ENCODE measurements around the gene PCDHGA9. TPM values are rescaled to one million over a fixed set of nuclear protein-coding genes. Genes with fewer than 3 reads are reported as not detected.
A peak's percentile ranks its signal among the peaks of the same experiment; 100 is the strongest.
"Not testable (repeated sequence)": the region's sequence is repeated elsewhere in the genome, so short reads cannot be mapped to it uniquely, and the experiment has no call there.

The PCDHGA9 gene
- total and polyA plus RNA-seq, 5 experiments from 2014 or later, result 0.13 to 0.19 (median 0.14) TPM; not detected in 2

DNA sequence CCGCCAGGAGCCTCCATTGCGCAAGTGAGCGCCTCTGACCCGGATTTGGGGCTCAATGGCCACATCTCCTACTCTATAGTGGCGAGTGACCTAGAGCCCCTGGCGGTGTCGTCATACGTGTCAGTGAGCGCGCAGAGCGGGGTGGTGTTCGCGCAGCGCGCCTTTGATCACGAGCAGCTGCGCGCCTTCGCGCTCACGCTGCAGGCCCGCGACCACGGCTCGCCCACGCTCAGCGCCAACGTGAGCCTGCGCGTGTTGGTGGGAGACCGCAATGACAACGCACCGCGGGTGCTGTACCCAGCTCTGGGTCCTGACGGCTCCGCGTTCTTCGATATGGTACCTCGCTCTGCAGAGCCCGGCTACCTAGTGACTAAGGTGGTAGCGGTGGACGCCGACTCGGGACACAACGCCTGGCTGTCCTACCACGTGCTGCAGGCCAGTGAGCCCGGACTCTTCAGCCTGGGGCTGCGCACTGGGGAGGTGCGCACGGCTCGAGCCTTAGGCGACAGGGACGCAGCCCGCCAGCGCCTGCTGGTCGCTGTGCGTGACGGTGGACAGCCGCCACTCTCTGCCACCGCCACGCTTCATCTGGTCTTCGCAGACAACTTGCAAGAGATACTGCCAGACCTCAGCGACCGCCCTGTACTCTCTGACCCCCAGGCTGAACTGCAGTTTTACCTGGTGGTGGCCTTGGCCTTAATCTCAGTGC, 7.2 kb downstream of the PCDHGA9 start:
- H3K27me3 Mint-ChIP-seq, result peaks cover 49 to 78% (median 67%) of the 10 kb centered on the region in 5 donors
- ATAC-seq (no peak), DNase-seq (no peak)
- H3K9me3 Mint-ChIP-seq, result peaks cover 0 to 68% (median 44%) of the 10 kb centered on the region in 9 donors
- H3K36me3 Mint-ChIP-seq, result peaks cover 10 to 48% (median 24%) of the 10 kb centered on the region in 3 donors
- POLR2A ChIA-PET, result no interaction called here
- no peak overlapping the region for H3K27ac Mint-ChIP-seq
- peak overlapping the region in 1 of 10 donors; percentile 63 for H3K4me3 Mint-ChIP-seq
- peaks cover 9 to 21% (median 13%) of the 10 kb centered on the region in 4 donors for H3K4me1 Mint-ChIP-seq

DNA sequence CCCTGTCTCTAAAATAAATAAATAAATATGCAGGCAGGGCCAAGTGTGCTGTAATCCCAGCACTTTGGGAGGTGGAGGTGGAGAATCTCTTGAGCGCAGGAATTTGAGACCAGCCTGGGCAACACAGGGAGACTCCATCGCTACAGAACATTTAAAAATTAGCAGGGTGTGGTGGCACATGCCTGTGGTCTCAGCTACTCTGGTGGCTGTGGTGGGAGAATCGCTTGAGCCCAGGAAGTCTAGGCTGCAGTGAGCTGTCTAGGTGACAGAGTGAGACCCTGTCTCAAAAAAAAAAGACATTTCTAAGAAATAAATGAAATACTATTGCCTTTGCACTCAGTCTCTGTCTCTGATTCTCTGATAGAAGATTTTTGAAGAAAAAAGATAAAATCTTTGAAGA, 9.0 kb downstream of the PCDHGA9 start:
- POLR2A ChIA-PET, result no interaction called here
- DNase-seq, result no peak
- Mint-ChIP-seq H3K4me3 (no peak overlapping the region), H3K27ac (peak overlapping the region in 1 of 10 donors; percentile 50), H3K36me3 (peaks cover 14 to 46% (median 23%) of the 10 kb centered on the region in 3 donors), H3K9me3 (peaks cover 0 to 65% (median 40%) of the 10 kb centered on the region in 9 donors), H3K27me3 (peaks cover 45 to 77% (median 64%) of the 10 kb centered on the region in 5 donors), H3K4me1 (peaks cover 9 to 21% (median 13%) of the 10 kb centered on the region in 4 donors)
- ATAC-seq, result no peak

DNA sequence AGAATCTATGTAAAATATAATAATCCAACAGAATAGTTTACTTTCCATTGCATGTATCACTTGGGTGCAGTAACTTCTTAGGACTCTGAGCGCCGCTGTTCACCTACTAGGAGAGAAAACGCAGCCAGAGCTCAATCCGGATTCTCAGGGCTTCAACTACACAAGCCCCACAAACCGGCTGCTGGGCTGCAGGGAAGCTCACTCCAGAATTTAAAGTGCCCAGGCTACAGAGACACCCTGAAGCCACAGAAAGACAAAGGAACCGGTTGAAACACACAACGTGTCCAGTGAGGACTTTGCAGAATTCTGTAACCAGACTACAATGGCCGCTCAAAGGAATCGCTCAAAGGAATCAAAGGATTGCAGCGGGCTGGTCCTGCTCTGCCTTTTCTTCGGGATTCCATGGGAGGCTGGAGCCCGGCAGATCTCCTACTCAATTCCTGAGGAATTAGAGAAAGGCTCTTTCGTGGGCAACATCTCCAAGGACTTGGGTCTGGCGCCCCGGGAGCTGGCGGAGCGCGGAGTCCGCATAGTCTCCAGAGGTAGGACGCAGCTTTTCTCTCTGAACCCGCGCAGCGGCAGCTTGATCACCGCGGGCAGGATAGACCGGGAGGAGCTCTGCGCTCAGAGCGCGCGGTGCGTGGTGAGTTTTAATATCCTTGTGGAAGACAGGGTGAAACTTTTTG, 10.4 kb downstream of the PCDHGA9 start, which contains the start of gene PCDHGA10:
PCDHGA10 (plus strand) TSS at position 134 of the 686 bp plus-strand sequence; CDS start at position 323, 189 bp downstream.
- ATAC-seq (peak; percentile 77 to 78), DNase-seq (peak in 9 of 10 donors; percentile 16 to 72 (median 48))
- peaks cover 17 to 44% (median 23%) of the 10 kb centered on the region in 3 donors for H3K36me3 Mint-ChIP-seq
- peaks cover 46 to 73% (median 64%) of the 10 kb centered on the region in 5 donors for H3K27me3 Mint-ChIP-seq
- H3K27ac Mint-ChIP-seq, result peak within 1 kb of the TSS in 3 of 10 donors; percentile 46 to 76 (median 50)
- peak within 1 kb of the TSS; percentile 78 to 91 (median 90) for H3K4me3 Mint-ChIP-seq
- H3K4me1 Mint-ChIP-seq, result peaks cover 10 to 24% (median 15%) of the 10 kb centered on the region in 4 donors
- POLR2A ChIA-PET, result interaction anchor here (1.6 kb wide), 1 partner anchor 93 kb away, joined by 4 read pairs; the partner anchor contains the start of gene TAF7
- H3K9me3 Mint-ChIP-seq, result peaks cover 0 to 63% (median 43%) of the 10 kb centered on the region in 9 donors

DNA sequence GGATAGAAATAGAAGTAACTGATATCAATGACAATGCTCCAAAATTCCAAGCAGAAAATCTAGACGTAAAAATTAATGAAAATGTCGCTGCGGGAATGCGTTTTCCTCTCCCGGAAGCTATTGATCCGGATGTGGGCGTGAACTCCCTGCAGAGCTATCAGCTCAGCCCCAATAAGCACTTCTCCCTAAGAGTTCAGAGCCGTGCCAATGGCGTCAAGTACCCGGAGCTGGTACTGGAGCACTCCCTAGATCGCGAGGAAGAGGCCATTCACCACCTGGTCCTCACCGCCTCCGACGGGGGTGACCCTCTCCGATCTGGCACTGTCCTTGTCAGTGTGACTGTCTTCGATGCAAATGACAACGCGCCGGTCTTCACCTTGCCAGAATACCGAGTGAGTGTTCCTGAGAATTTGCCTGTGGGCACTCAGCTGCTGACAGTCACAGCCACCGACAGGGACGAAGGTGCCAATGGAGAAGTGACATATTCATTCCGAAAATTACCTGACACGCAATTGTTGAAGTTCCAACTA, 11.0 kb downstream of the PCDHGA9 start:
- H3K4me3 Mint-ChIP-seq, result peak overlapping the region; percentile 78 to 91 (median 90)
- POLR2A ChIA-PET, result interaction anchor here (1.6 kb wide), 1 partner anchor 93 kb away, joined by 4 read pairs; the partner anchor contains the start of gene TAF7

DNA sequence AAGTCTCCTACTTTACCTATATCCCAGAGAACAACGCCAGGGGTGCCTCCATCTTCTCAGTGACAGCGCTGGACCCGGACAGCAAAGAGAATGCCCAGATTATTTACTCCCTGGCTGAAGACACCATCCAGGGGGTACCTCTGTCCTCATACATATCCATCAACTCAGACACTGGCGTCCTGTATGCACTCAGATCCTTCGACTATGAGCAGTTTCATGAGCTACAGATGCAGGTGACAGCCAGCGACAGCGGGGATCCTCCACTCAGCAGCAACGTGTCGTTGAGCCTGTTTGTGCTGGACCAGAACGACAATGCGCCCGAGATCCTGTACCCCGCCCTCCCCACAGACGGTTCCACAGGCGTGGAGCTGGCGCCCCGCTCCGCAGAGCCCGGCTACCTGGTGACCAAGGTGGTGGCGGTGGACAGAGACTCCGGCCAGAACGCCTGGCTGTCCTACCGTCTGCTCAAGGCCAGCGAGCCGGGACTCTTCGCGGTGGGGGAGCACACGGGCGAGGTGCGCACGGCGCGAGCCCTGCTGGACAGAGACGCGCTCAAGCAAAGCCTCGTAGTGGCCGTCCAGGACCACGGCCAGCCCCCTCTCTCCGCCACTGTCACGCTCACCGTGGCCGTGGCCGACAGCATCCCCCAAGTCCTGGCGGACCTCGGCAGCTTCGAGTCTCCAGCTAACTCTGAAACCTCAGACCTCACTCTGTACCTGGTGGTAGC, 12.1 kb downstream of the PCDHGA9 start:
- not testable (repeated sequence) for DNase-seq, H3K27ac Mint-ChIP-seq
- peaks cover 9 to 24% (median 16%) of the 10 kb centered on the region in 4 donors for H3K4me1 Mint-ChIP-seq

More for the DNA sequence above, 11.0 kb downstream of the PCDHGA9 start:
- Mint-ChIP-seq H3K9me3 (peaks cover 0 to 63% (median 43%) of the 10 kb centered on the region in 9 donors), H3K27me3 (peaks cover 48 to 73% (median 65%) of the 10 kb centered on the region in 5 donors), H3K27ac (peak overlapping the region in 3 of 10 donors; percentile 44 to 76 (median 46)), H3K4me1 (peaks cover 9 to 24% (median 16%) of the 10 kb centered on the region in 4 donors), H3K36me3 (peaks cover 22 to 44% (median 23%) of the 10 kb centered on the region in 3 donors)
- ATAC-seq, result no peak
- DNase-seq, result no peak

DNA sequence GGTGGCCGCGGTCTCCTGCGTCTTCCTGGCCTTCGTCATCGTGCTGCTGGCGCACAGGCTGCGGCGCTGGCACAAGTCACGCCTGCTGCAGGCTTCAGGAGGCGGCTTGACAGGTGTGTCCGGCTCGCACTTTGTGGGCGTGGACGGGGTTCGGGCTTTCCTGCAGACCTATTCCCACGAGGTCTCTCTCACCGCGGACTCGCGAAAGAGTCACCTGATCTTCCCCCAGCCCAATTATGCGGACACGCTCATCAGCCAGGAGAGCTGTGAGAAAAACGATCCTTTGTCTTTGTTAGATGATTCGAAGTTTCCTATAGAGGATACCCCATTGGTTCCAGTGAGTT, 12.7 kb downstream of the PCDHGA9 start:
- Mint-ChIP-seq H3K9me3 (peaks cover 0 to 64% (median 35%) of the 10 kb centered on the region in 9 donors), H3K4me3 (peak overlapping the region in 6 of 10 donors; percentile 14 to 49 (median 31)), H3K27me3 (peaks cover 48 to 74% (median 63%) of the 10 kb centered on the region in 5 donors), H3K36me3 (peaks cover 21 to 41% (median 25%) of the 10 kb centered on the region in 3 donors), H3K4me1 (peaks cover 9 to 24% (median 17%) of the 10 kb centered on the region in 4 donors)
- POLR2A ChIA-PET, ATAC-seq, DNase-seq, H3K27ac Mint-ChIP-seq: not testable (repeated sequence)

More for the DNA sequence above, 12.1 kb downstream of the PCDHGA9 start:
- peak overlapping the region in 8 of 10 donors; percentile 0 to 81 (median 36) for H3K4me3 Mint-ChIP-seq
- peaks cover 19 to 40% (median 24%) of the 10 kb centered on the region in 3 donors for H3K36me3 Mint-ChIP-seq
- peaks cover 47 to 74% (median 61%) of the 10 kb centered on the region in 5 donors for H3K27me3 Mint-ChIP-seq
- ATAC-seq, POLR2A ChIA-PET: not testable (repeated sequence)
- H3K9me3 Mint-ChIP-seq, result peaks cover 0 to 62% (median 39%) of the 10 kb centered on the region in 9 donors

DNA sequence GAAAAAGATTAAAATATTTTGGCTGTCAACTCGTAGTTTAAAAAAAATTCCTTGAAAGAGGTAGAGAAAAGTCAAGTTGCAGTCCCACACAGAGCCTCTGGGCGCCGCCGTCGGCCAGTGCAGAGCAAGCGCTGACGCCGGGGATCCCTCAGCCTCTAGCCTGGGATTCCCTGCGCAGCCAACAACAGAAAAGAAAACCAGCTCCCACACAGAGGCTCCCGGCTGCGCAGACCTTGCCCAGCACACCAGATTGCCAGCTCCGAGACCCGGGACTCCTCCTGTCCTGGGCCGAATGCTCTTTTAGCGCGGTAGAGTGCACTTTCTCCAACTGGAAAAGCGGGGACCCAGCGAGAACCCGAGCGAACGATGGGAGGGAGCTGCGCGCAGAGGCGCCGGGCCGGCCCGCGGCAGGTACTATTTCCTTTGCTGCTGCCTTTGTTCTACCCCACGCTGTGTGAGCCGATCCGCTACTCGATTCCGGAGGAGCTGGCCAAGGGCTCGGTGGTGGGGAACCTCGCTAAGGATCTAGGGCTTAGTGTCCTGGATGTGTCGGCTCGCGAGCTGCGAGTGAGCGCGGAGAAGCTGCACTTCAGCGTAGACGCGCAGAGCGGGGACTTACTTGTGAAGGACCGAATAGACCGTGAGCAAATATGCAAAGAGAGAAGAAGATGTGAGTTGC, 15.1 kb downstream of the PCDHGA9 start, which contains the start of gene PCDHGB7:
PCDHGB7 (plus strand) TSS at position 184 of the 679 bp plus-strand sequence; CDS start at position 367, 183 bp downstream.
- H3K27ac Mint-ChIP-seq, result peak within 1 kb of the TSS in 5 of 10 donors; percentile 7 to 80 (median 53)
- H3K9me3 Mint-ChIP-seq, result peaks cover 0 to 85% (median 36%) of the 10 kb centered on the region in 9 donors
- ATAC-seq (peak; percentile 38 to 65), DNase-seq (peak in 8 of 10 donors; percentile 19 to 39 (median 28))
- H3K4me1 Mint-ChIP-seq, result peaks cover 9 to 28% (median 19%) of the 10 kb centered on the region in 4 donors
- H3K36me3 Mint-ChIP-seq, result peaks cover 36 to 54% (median 38%) of the 10 kb centered on the region in 3 donors
- H3K4me3 Mint-ChIP-seq, result peak within 1 kb of the TSS; percentile 49 to 80 (median 70)
- POLR2A ChIA-PET, result not testable (repeated sequence)
- peaks cover 51 to 90% (median 72%) of the 10 kb centered on the region in 5 donors for H3K27me3 Mint-ChIP-seq

DNA sequence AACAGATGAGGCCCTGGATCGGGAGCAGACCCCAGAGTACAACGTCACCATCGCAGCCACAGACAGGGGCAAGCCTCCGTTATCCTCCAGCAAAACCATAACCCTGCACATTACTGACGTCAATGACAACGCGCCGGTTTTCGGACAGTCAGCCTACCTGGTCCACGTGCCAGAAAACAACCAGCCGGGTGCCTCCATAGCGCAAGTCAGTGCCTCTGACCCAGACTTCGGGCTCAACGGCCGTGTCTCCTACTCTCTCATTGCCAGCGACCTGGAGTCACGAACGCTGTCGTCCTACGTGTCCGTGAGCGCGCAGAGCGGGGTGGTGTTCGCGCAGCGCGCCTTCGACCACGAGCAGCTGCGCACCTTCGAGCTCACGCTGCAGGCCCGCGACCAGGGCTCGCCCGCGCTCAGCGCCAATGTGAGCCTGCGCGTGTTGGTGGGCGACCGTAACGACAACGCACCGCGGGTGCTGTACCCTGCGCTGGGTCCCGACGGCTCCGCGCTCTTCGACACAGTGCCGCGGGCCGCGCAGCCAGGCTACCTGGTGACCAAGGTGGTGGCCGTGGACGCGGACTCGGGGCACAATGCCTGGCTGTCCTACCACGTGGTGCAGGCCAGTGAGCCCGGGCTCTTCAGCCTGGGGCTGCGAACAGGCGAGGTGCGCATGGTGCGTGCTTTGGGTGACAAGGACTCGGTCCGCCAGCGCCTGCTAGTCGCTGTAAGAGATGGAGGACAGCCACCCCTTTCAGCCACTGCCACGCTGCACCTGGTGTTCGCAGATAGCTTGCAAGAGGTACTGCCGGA, 16.7 kb downstream of the PCDHGA9 start:
- H3K27me3 Mint-ChIP-seq, result peaks cover 46 to 90% (median 68%) of the 10 kb centered on the region in 5 donors
- peaks cover 0 to 85% (median 39%) of the 10 kb centered on the region in 9 donors for H3K9me3 Mint-ChIP-seq
- POLR2A ChIA-PET, result no interaction called here
- peaks cover 36 to 61% (median 36%) of the 10 kb centered on the region in 3 donors for H3K36me3 Mint-ChIP-seq
- H3K27ac Mint-ChIP-seq, result peak overlapping the region in 4 of 10 donors; percentile 7 to 90 (median 62)
- ATAC-seq (no peak), DNase-seq (no peak)
- H3K4me1 Mint-ChIP-seq, result peaks cover 0 to 19% (median 8%) of the 10 kb centered on the region in 4 donors
- H3K4me3 Mint-ChIP-seq, result peak overlapping the region in 4 of 10 donors; percentile 23 to 67 (median 44)

DNA sequence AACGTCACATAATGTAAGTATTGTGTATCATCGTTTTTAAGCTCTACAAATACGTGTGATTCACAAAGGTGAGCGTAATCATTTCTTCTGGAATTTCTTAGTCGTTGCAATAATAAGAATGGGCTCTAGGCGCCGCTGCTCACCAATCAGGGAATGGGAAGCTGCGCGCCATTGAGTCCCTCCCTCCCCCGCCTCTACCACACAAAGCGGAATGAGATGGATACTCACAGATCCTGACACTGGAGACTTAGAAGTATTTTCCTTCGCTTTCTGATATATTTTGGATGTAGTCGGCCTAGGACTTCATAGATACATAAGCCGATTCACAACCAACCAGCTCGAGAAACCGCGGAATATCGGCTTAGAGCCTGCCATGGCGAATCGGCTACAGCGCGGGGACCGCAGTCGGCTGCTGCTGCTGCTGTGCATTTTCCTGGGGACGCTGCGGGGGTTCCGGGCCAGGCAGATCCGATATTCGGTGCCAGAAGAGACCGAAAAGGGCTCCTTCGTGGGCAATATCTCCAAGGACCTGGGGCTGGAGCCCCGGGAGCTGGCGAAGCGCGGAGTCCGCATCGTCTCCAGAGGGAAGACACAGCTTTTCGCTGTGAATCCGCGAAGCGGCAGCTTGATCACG, 18.4 kb downstream of the PCDHGA9 start, which contains the start of gene PCDHGA11:
PCDHGA11 (plus strand) TSS at position 197 of the 634 bp plus-strand sequence; CDS start at position 374, 177 bp downstream.
- ATAC-seq, result peak; percentile 39 to 49
- peaks cover 31 to 54% (median 35%) of the 10 kb centered on the region in 3 donors for H3K36me3 Mint-ChIP-seq
- POLR2A ChIA-PET, result no interaction called here

DNA sequence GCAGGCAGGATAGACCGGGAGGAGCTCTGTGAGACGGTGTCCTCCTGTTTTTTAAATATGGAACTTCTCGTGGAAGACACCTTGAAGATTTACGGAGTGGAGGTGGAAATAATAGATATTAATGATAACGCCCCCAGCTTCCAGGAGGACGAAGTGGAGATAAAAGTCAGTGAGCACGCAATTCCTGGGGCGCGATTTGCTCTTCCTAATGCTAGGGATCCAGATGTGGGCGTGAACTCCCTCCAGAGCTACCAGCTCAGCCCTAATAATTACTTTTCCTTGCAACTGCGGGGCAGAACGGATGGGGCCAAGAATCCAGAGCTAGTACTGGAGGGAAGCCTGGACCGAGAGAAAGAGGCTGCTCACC, 18.9 kb downstream of the PCDHGA9 start:
- ATAC-seq (no peak), DNase-seq (no peak)
- Mint-ChIP-seq H3K4me1 (peaks cover 0 to 17% (median 5%) of the 10 kb centered on the region in 4 donors), H3K27me3 (peaks cover 44 to 90% (median 69%) of the 10 kb centered on the region in 5 donors), H3K36me3 (peaks cover 31 to 58% (median 35%) of the 10 kb centered on the region in 3 donors), H3K27ac (peak overlapping the region in 2 of 10 donors; percentile 64 to 93), H3K9me3 (peaks cover 0 to 86% (median 36%) of the 10 kb centered on the region in 9 donors), H3K4me3 (peak overlapping the region; percentile 50 to 85 (median 74))
- POLR2A ChIA-PET, result no interaction called here

More for the DNA sequence above, 18.4 kb downstream of the PCDHGA9 start, which contains the start of gene PCDHGA11:
- peak within 1 kb of the TSS; percentile 50 to 85 (median 76) for H3K4me3 Mint-ChIP-seq
- H3K4me1 Mint-ChIP-seq, result peaks cover 0 to 17% (median 5%) of the 10 kb centered on the region in 4 donors
- peaks cover 46 to 90% (median 68%) of the 10 kb centered on the region in 5 donors for H3K27me3 Mint-ChIP-seq
- peak within 1 kb of the TSS in 2 of 10 donors; percentile 64 to 93 for H3K27ac Mint-ChIP-seq
- DNase-seq, result peak in 4 of 10 donors; percentile 20 to 42 (median 34)
- H3K9me3 Mint-ChIP-seq, result peaks cover 0 to 86% (median 36%) of the 10 kb centered on the region in 9 donors

Data from naive thymus-derived CD8-positive, alpha-beta T cell (primary cell).